ENCODE measurements around the gene SHE. TPM values are rescaled to one million over a fixed set of nuclear protein-coding genes. Genes with fewer than 3 reads are reported as not detected.

SHE gene
- total and polyA plus RNA-seq, 10 of the 15 experiments (the other 5 are each of a cell fraction or from before 2014, with no cell fraction given), result under 0.01 to 0.05 (median 0.03) TPM; not detected in 3

DNA sequence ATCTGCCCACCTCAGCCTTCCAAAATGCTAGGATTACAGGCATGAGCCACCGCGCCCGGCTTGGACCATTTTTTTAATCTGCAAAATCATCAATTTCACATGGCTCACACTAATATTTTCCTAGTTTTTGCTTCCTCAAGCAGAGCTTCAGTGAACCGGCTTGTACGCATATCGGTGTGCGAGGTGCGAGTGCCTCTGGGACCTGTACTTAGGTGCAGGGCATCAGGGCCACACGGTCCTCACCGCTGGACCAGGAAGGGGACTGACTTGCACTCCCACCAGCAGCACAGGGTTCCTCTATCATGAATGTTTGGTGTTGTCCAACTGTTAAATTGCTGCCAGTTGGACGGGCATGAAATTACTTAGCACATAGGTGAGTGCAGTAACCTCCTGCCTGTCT, 15.4 kb upstream of the SHE start:
- no peaks in the 10 kb centered on the region for H3K9me3 ChIP-seq (replicated peaks; ENCODE audit: control insufficient read depth, insufficient read depth, low read length)
- ChIA-PET POLR2A (no interaction called here), RAD21 (ENCODE audit: unreplicated experiment) (interaction anchor here (1.2 kb wide), 1 partner anchor 37 kb away, joined by 3 read pairs; no protein-coding TSS in a partner anchor), CTCF (no interaction called here), SMC1A (ENCODE audit: uncharacterized antibody, unreplicated experiment) (interaction anchor here (1.2 kb wide), 1 partner anchor 527 kb away, joined by 4 read pairs; no protein-coding TSS in a partner anchor)
- TF ChIP-seq SIN3A (IDR thresholded peaks at IDR 0.05; ENCODE audit: low read depth, low read length), result no peak
- TF ChIP-seq NR2F1 (conservative IDR thresholded peaks at IDR 0.05), result no peak
- no peak for TF ChIP-seq POLR2AphosphoS2 (IDR thresholded peaks at IDR 0.05; ENCODE audit: low read depth, low read length)
- TF ChIP-seq SUZ12 (IDR thresholded peaks at IDR 0.05; ENCODE audit: unreplicated experiment), result no peak
- intact Hi-C loops (cut with micrococcal nuclease; ENCODE audit: unreplicated experiment) (no loop called here), in situ Hi-C loops (cut with MboI) (no loop called here)
- no peak overlapping the region for H3K27ac ChIP-seq (ENCODE audit: control insufficient read depth, insufficient read depth)
- 65% methylated on average over 11 of the region's 11 CpGs for WGBS (ENCODE audit: insufficient coverage, insufficient replicate concordance, low lambda C conversion rate, missing lambda C conversion rate)
- H3K9ac ChIP-seq (ENCODE audit: control insufficient read depth, insufficient read depth, low read length), result no peak overlapping the region
- H3K27me3 ChIP-seq (replicated peaks in 1 of 2; ENCODE audit: control insufficient read depth in 2 of 2, insufficient read depth in 2 of 2, low read length in 1 of 2), result peaks cover 0 to 3% of the 10 kb centered on the region in 2 experiments; a peak in 3 of 4 replicates
- no peak overlapping the region for H3K4me2 ChIP-seq (ENCODE audit: control insufficient read depth, insufficient read depth)
- H3K79me2 ChIP-seq (ENCODE audit: control insufficient read depth, insufficient read depth, low read length), result no peaks in the 10 kb centered on the region
- H3K4me3 ChIP-seq, result no peak overlapping the region
- no TSS peak for BruUV-seq (replicated peaks)
- H4K20me1 ChIP-seq (ENCODE audit: control insufficient read depth, insufficient read depth), result no peaks in the 10 kb centered on the region
- DNase-seq (ENCODE audit: low read depth, low spot score) (no peak), FAIRE-seq (no peak), ATAC-seq (no peak)
- H3K4me1 ChIP-seq (ENCODE audit: control insufficient read depth, insufficient read depth, low read length), result no peaks in the 10 kb centered on the region
- no peak overlapping the region for H2AFZ ChIP-seq (ENCODE audit: control insufficient read depth, low read depth, low read length)
- no peaks in the 10 kb centered on the region for H3K36me3 ChIP-seq (ENCODE audit: control insufficient read depth in 2 of 2, insufficient read depth in 2 of 2, low read length in 1 of 2)

DNA sequence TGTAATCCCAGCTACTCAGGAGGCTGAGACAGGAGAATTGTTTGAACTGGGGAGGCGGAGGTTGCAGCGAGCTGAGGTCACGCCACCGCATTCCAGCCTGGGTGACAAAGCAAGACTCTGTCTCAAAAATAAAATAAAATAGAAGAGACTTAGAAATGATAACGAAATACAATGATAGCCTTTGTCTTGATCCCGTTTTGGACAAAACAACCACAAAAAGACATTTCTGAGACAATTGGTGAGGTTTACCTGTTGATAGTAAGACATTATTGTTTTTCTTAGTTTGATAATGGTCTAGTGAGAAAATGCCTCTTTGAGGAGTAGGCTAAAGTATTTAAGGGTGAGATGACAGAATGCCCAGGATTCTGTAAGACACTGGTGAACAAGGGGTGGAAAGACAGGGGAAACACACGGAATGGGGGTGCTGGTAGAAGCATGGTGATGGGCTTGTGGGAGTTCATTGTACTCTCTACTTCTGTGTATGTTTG, 11.9 kb upstream of the SHE start:
- H3K4me1 ChIP-seq (ENCODE audit: control insufficient read depth, insufficient read depth, low read length), result no peaks in the 10 kb centered on the region
- ChIA-PET RAD21 (ENCODE audit: unreplicated experiment) (no interaction called here), POLR2A (no interaction called here), CTCF (interaction anchor here (0.6 to 0.9 kb wide), 2 partner anchors 21 to 26 kb away, joined by 4 read pairs; no protein-coding TSS in a partner anchor), SMC1A (ENCODE audit: uncharacterized antibody, unreplicated experiment) (interaction anchor here (1.7 kb wide), 1 partner anchor 32 kb away, joined by 5 read pairs; no protein-coding TSS in a partner anchor)
- in situ Hi-C loops (cut with MboI), result no loop called here
- H3K4me2 ChIP-seq (ENCODE audit: control insufficient read depth, insufficient read depth), result no peak overlapping the region
- 55% methylated on average over 7 of the region's 7 CpGs for WGBS (ENCODE audit: insufficient coverage, insufficient replicate concordance, low lambda C conversion rate, missing lambda C conversion rate)
- H3K27ac ChIP-seq (ENCODE audit: control insufficient read depth, insufficient read depth), result no peak overlapping the region
- no peak for ATAC-seq
- no peaks in the 10 kb centered on the region for H3K36me3 ChIP-seq (ENCODE audit: control insufficient read depth in 2 of 2, insufficient read depth in 2 of 2, low read length in 1 of 2)
- peaks cover 0 to 3% of the 10 kb centered on the region in 2 experiments for H3K27me3 ChIP-seq (replicated peaks in 1 of 2; ENCODE audit: control insufficient read depth in 2 of 2, insufficient read depth in 2 of 2, low read length in 1 of 2)
- no peak overlapping the region for H2AFZ ChIP-seq (ENCODE audit: control insufficient read depth, low read depth, low read length)
- no peaks in the 10 kb centered on the region for H4K20me1 ChIP-seq (ENCODE audit: control insufficient read depth, insufficient read depth)
- no peak for DNase-seq (ENCODE audit: low read depth, low spot score)
- BruUV-seq (replicated peaks), result no TSS peak
- no peak overlapping the region for H3K4me3 ChIP-seq
- H3K9ac ChIP-seq (ENCODE audit: control insufficient read depth, insufficient read depth, low read length), result no peak overlapping the region
- H3K9me3 ChIP-seq (replicated peaks; ENCODE audit: control insufficient read depth, insufficient read depth, low read length), result no peaks in the 10 kb centered on the region
- intact Hi-C loops (cut with micrococcal nuclease; ENCODE audit: unreplicated experiment), result no loop called here
- no peaks in the 10 kb centered on the region for H3K79me2 ChIP-seq (ENCODE audit: control insufficient read depth, insufficient read depth, low read length)
- no peak for FAIRE-seq
- TF ChIP-seq, protein P1, sequence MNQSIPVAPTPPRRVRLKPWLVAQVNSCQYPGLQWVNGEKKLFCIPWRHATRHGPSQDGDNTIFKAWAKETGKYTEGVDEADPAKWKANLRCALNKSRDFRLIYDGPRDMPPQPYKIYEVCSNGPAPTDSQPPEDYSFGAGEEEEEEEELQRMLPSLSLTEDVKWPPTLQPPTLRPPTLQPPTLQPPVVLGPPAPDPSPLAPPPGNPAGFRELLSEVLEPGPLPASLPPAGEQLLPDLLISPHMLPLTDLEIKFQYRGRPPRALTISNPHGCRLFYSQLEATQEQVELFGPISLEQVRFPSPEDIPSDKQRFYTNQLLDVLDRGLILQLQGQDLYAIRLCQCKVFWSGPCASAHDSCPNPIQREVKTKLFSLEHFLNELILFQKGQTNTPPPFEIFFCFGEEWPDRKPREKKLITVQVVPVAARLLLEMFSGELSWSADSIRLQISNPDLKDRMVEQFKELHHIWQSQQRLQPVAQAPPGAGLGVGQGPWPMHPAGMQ (IDR thresholded peaks at IDR 0.05; ENCODE audit: borderline replicate concordance), result no peak
- no peak for TF ChIP-seq POU2F2 (IDR thresholded peaks at IDR 0.05; ENCODE audit: borderline replicate concordance, low read depth, low read length)
- TF ChIP-seq RUNX3 (IDR thresholded peaks at IDR 0.05; ENCODE audit: low read length), result no peak
- no peak for TF ChIP-seq RELA (IDR thresholded peaks at IDR 0.05; ENCODE audit: borderline replicate concordance, partially characterized antibody)
- TF ChIP-seq, protein P2, sequence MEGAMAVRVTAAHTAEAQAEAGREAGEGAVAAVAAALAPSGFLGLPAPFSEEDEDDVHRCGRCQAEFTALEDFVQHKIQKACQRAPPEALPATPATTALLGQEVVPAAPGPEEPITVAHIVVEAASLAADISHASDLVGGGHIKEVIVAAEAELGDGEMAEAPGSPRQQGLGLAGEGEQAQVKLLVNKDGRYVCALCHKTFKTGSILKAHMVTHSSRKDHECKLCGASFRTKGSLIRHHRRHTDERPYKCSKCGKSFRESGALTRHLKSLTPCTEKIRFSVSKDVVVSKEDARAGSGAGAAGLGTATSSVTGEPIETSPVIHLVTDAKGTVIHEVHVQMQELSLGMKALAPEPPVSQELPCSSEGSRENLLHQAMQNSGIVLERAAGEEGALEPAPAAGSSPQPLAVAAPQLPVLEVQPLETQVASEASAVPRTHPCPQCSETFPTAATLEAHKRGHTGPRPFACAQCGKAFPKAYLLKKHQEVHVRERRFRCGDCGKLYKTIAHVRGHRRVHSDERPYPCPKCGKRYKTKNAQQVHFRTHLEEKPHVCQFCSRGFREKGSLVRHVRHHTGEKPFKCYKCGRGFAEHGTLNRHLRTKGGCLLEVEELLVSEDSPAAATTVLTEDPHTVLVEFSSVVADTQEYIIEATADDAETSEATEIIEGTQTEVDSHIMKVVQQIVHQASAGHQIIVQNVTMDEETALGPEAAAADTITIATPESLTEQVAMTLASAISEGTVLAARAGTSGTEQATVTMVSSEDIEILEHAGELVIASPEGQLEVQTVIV (IDR thresholded peaks at IDR 0.05; ENCODE audit: borderline replicate concordance, partially characterized antibody), result no peak
- no peak for TF ChIP-seq EGR1 (IDR thresholded peaks at IDR 0.05; ENCODE audit: borderline replicate concordance in 1 of 2, low read depth in 2 of 2, low read length in 2 of 2)
- TF ChIP-seq EP300 (IDR thresholded peaks at IDR 0.05; ENCODE audit: borderline replicate concordance in 1 of 2, control insufficient read depth in 1 of 2, low read depth in 2 of 2, low read length in 2 of 2), result no peak

All from GM12878 (cell line).